Activated gamma-delta T cell treated with anti-CD3 and anti-CD28 coated beads, Interleukin-2, amount 50 U/mL, for 16 hours (primary cell): Measurements from ENCODE around the gene ANKRD23.

Experiments
- DNase-seq: peaks from one replicate; pipeline ENCODE4 v3.0.0-alpha.2; 2020; ENCODE audit warnings: low read depth

Gene ANKRD23

GRCh38 chr2:96837575-96837974 is 6.2 kb downstream of the ANKRD23 start:
- no peak for DNase-seq

- DNase-seq = no peak
These were observed 8.0 kb downstream of the ANKRD23 start for GRCh38 chr2:96835830-96836229.

- no peak for DNase-seq
These were observed 10.9 kb downstream of the ANKRD23 start for GRCh38 chr2:96832754-96833507.

GRCh38 chr2:96832408-96832753 is 11.4 kb downstream of the ANKRD23 start:
- DNase-seq = no peak

GRCh38 chr2:96831679-96832078 is 12.1 kb downstream of the ANKRD23 start:
- DNase-seq = no peak

- no peak for DNase-seq
These were observed 13.7 kb downstream of the ANKRD23 start for GRCh38 chr2:96830044-96830562.

GRCh38 chr2:96828874-96829273 is 14.9 kb downstream of the ANKRD23 start:
- no peak for DNase-seq

GRCh38 chr2:96828436-96828835 is 15.4 kb downstream of the ANKRD23 start:
- DNase-seq = no peak

- no peak for DNase-seq
These were observed 17.1 kb downstream of the ANKRD23 start for GRCh38 chr2:96826546-96827278.

- DNase-seq = no peak
These were observed 18.8 kb downstream of the ANKRD23 start for GRCh38 chr2:96825057-96825456.

GRCh38 chr2:96824079-96824870 is 19.5 kb downstream of the ANKRD23 start:
- DNase-seq = no peak

- no peak for DNase-seq
These were observed 20.6 kb downstream of the ANKRD23 start for GRCh38 chr2:96823198-96823597.

GRCh38 chr2:96822786-96823185 is 21.0 kb downstream of the ANKRD23 start:
- DNase-seq = no peak

- no peak for DNase-seq
These were observed 22.6 kb downstream of the ANKRD23 start for GRCh38 chr2:96821113-96821675.

- DNase-seq = no peak
These were observed 23.8 kb downstream of the ANKRD23 start for GRCh38 chr2:96819876-96820511.

GRCh38 chr2:96819128-96819875 is 24.5 kb downstream of the ANKRD23 start:
- DNase-seq = no peak

- DNase-seq = no peak
These were observed 25.9 kb downstream of the ANKRD23 start for GRCh38 chr2:96817882-96818281.

- DNase-seq = no peak
These were observed 26.8 kb downstream of the ANKRD23 start for GRCh38 chr2:96816836-96817702.

- peak; percentile 96 for DNase-seq
These were observed 27.5 kb downstream of the ANKRD23 start, which contains the start of gene CNNM3 for GRCh38 chr2:96816127-96816835. CNNM3 (plus strand) TSS chr2:96816268; CDS start chr2:96816278, 10 bp downstream.
